HG03432 (cell line): Measurements from ENCODE around the gene ADISSP.
A peak's percentile ranks its signal among the peaks of the same experiment; 100 is the strongest.

Source experiments
- ATAC-seq: cut with Tn5 transposase; IDR thresholded peaks from one replicate; pipeline ENCODE4 v1.9.1; 2021; ENCODE audit warnings: mild to moderate bottlenecking, moderate library complexity; ENCODE audit not compliant: unreplicated experiment

Gene ADISSP

GRCh38 chr20:3767427-3768341 is at the start of gene ADISSP:
Gene ADISSP (minus strand): TSS chr20:3767753. CDS start chr20:3760100, 7,653 bp downstream.
- ATAC-seq, result peak; percentile 93

- no peak for ATAC-seq
Measured at GRCh38 chr20:3815703-3816315, 48.3 kb upstream of the ADISSP start.

GRCh38 chr20:3814928-3815495 is 47.5 kb upstream of the ADISSP start:
- no peak for ATAC-seq

- no peak for ATAC-seq
Measured at GRCh38 chr20:3813848-3814581, 46.5 kb upstream of the ADISSP start.

- no peak for ATAC-seq
Measured at GRCh38 chr20:3812975-3813847, 45.7 kb upstream of the ADISSP start.

GRCh38 chr20:3812259-3812681 is 44.7 kb upstream of the ADISSP start:
- no peak for ATAC-seq

GRCh38 chr20:3811467-3812258 is 44.1 kb upstream of the ADISSP start:
- peak; percentile 51 for ATAC-seq

GRCh38 chr20:3808544-3808943 is 41.0 kb upstream of the ADISSP start:
- no peak for ATAC-seq

GRCh38 chr20:3804781-3805180 is 37.2 kb upstream of the ADISSP start:
- ATAC-seq, result no peak

GRCh38 chr20:3804254-3804751 is 36.8 kb upstream of the ADISSP start:
- no peak for ATAC-seq

GRCh38 chr20:3803854-3804253 is 36.3 kb upstream of the ADISSP start:
- no peak for ATAC-seq

- ATAC-seq, result no peak
Measured at GRCh38 chr20:3803289-3803688, 35.7 kb upstream of the ADISSP start.

- ATAC-seq, result no peak
Measured at GRCh38 chr20:3802524-3803239, 35.1 kb upstream of the ADISSP start.

- ATAC-seq, result no peak
Measured at GRCh38 chr20:3801846-3802245, 34.3 kb upstream of the ADISSP start.

GRCh38 chr20:3801299-3801698 is 33.7 kb upstream of the ADISSP start:
- no peak for ATAC-seq

- no peak for ATAC-seq
Measured at GRCh38 chr20:3800878-3801260, 33.3 kb upstream of the ADISSP start.

- no peak for ATAC-seq
Measured at GRCh38 chr20:3800256-3800877, 32.8 kb upstream of the ADISSP start.

- ATAC-seq, result no peak
Measured at GRCh38 chr20:3798908-3799248, 31.3 kb upstream of the ADISSP start.
